GM21515 (cell line): ENCODE measurements around the gene ARHGAP22.

Source experiments
- ATAC-seq: cut with Tn5 transposase; IDR thresholded peaks from one replicate; pipeline ENCODE4 v1.9.1; 2021; ENCODE audit not compliant: unreplicated experiment

ARHGAP22 gene

DNA sequence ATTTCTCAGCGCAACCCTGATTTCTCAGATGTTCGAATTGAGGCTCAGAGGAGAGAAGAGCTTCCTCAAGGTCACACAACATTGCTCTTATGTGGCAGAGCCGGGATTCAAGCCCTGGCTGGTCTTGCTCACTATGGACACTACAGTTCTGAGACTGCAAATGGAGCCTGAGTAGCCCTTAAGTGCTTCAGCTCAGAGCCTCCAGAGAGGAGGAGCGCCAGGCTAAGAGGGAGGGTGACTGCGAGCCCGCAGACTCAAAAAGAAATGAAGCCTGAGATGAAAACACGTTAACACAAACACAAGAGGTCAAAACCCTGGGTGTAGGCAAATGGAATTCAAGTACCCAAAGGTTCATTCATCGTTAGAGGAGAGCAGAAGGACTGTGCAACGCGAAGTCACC is 13.9 kb downstream of the ARHGAP22 start:
- ATAC-seq, result no peak

DNA sequence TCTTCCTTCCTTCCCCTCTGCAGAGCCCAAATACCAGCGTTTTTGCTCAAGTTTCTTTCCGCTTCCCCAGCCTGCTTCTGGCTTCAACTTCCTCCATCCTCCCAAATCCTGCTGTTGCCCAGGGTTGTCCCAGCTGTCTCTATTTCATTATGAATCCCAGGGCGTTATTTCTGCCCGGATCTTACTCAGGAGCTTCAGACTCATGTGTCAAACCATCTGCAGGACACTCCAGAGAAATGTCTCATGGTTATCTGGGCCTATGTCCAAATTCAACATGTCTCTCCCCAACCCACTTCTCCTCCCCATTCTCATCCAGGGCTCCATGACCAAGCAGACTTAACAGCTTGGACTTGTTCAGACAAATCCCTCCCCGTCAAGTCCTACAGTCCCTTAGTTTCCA is 15.6 kb downstream of the ARHGAP22 start:
- ATAC-seq, result no peak

DNA sequence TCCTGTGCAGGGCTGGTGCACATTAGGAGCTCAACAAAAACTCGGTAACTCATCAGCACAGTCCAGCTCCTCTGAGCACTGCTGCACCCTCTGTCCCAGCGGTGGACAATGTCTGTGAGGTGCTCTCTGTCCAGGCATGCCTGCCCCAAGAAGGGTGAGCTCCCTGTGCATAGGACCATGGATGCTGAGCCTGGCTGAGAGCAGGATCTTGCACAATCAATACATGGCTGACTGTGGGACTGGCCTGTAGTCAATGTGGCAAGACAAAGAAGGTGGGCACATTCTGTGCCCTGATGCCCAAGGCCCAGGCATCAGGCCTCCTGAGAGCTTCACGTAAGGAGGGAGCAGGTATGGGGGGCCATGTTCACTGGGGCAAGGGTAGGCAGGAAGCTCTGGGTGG is 17.1 kb downstream of the ARHGAP22 start:
- ATAC-seq, result no peak

DNA sequence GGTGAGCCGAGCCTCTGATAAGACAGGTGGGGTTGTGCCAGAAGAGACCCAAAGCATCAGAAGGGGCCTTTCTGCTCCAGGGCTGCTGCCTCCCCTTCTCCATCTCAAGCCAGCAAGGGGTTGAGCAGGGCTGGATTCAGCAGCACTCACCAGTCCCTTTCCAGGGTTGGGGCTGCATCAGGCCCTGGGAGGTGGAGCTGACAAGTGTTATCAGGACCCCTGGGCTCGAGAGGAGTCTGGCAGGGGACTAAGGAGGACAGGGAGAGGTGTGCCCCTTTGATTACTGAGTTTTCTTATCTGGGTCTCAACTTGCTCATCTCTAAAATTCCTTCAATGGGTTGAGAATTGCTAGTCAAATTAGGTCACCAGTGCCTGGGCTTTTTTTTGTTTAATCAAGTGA is 17.8 kb downstream of the ARHGAP22 start:
- ATAC-seq, result no peak

DNA sequence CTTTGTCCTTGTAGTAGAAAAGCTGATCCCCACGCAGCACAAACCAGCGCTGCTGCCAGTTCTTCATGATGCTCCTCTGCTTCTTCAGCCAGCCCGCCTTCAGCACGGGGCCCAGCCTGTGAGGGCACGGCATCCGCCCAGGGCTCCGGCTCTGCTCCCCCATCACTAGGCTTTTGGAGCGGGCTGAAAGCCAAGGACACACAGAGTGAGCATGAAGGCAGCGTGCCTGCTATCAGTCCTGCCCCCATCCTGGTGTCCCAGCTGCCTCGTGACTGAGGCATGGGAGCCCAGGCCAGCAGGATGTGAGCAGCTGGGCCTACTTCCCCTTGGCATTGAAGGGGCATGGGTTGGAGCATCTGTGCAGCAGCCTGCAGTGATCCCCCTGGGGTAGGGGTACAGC is 21.9 kb downstream of the ARHGAP22 start:
- ATAC-seq, result no peak

DNA sequence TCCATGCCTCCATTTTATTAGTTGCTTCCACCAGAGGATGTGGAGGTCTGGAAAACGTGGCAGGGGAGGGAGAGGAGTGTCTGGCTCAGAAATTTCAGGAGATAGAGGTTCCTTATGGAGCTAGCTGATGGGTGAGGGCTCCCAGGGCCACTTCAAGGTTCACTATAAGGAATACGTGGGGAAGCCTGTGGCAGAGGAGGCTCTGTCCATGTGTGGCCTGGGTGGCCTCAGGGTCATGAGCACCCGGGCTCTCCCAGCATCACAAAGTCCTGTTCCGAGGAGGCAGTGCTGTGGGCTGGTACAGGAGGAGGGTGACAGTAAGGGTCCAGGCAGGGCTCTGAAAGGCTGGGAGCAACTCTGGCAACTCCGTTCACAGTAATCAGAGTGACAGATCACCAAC is 24.6 kb downstream of the ARHGAP22 start:
- no peak for ATAC-seq

DNA sequence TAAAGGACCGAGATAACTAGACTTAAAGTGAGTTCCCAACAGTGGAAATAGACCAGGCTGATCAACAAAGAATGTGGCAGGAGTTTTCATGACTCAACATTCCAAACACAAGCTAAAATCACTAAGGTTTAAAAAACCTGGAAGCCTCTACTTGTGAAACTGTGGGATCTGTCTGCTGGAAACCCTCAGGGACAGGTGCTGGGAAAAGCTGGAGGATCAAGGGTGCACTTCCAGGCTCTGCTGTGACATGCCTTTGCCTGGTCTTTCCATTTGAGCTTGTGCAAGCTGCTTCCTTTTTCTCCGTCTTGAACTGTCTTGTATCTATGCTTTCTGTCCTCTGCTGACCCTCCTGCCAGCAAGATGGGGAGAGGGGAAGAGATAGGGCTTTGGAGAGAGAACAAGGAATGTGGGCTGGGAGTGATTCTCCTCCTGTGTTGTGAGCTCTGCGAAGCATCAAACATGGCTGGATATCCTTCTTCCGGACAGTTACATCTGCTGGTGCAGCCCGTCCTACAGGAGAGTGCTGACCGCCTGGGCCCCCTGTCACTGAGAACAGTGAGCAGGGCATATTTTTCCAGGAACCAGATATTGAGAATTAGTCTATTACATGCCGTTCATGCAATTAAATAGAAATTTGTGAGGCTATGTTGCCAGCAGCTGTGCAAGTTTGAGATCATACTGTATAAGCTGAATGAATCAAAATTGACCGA is 25.5 kb downstream of the ARHGAP22 start:
- ATAC-seq, result no peak

DNA sequence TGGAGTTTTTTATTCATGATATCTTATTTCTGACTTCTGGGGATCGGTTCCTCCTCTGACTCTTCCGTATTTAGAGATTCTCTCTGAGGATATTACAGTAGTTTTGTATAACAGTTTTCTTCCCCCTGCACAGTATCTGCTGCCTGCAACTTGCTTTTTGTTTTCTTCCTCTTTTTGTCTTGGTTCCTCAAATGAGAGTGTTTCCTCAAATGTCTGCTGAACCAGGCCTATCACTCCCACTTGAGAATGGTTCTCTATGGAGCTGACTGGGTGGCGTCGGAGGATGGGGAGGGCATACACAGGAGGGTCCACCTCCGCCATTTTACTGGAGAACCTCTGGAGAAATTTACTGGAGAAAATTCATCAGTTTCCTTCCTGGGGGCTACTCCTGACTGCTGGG is 27.7 kb downstream of the ARHGAP22 start:
- peak; percentile 53 for ATAC-seq

DNA sequence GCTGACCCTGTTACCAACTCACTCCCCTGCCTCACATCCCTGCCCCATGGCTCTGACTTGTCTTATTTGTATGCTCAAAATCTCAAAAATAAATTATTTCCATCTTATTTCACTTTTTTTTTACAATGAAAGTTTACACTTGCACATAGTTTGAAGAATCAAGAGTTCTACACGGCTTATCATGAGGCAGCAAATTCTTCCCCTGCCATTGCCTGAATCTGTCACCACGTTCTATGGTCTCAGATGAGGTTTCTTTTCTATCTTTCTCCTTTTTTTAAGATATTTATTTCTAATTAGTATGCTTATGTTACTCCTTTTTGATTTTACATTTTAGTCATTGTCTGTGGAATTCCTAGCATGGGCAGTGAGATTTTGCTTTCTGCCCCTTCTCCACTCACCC is 28.4 kb downstream of the ARHGAP22 start:
- no peak for ATAC-seq

DNA sequence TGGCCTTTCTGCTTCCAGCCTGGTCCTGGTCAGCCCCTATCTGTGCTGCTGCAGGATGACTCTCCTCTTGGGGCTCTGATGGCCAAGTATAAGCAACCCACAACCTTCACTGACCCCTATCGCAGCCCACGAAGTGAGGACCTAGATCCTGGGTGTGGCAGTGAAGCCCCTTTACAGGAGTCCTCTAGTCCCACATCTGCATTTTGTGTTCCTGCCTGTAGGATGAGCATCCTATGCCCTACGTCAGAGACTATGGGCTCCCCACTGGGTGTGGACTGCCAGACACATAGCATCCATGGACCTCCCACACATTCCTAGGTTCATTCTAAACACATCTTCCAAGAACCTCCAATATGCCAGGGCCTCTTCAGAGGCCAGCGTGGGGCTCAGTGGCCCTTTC is 29.0 kb downstream of the ARHGAP22 start:
- no peak for ATAC-seq

DNA sequence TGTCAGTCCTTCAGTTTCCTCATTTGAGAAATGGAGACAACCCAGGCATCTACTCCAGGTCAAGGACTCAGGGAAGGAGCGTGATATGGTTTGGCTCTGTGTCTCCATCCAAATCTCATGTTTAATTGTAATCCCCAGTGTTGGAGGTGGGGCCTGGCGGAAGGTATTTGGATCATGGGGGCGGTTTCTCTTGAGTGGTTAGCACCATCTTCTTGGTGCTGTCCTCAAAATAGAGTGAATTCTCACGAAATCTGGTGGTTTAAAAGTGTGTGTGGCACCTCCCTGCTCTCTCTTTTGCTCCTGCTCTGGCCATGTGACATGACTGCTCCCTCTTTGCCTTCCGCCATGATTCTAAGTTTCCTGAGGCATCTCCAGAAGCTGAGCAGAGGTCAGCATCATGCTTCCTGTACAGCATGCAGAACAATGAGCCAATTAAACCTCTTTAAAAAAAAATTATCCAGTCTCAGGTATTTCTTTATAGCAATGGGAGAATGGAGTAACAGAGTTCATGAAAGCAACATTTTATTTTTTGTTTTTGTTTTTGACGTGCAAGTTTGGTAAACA is 30.0 kb downstream of the ARHGAP22 start:
- no peak for ATAC-seq

DNA sequence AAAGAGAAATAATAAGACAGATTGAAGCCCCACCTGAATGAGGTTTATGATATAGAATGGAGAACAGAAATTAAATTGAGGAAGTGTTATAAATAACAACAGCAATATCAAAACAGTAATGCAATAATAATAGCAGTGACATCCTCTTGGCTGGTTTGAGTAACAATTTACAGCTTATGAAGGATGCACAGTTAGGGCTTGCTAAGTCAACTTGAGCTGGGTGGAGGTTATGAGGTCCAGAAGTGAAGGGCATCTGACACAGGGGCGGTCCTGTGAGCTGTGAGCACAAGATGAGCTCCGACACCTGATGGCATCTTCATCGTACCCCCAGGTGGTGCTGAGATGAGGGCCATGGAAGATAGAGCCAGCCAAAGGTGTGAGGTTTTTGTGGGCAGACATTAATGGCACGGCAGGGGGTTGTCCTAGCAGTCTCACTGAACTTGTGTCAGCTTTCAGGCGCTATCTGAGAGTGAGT is 30.5 kb downstream of the ARHGAP22 start:
- no peak for ATAC-seq

DNA sequence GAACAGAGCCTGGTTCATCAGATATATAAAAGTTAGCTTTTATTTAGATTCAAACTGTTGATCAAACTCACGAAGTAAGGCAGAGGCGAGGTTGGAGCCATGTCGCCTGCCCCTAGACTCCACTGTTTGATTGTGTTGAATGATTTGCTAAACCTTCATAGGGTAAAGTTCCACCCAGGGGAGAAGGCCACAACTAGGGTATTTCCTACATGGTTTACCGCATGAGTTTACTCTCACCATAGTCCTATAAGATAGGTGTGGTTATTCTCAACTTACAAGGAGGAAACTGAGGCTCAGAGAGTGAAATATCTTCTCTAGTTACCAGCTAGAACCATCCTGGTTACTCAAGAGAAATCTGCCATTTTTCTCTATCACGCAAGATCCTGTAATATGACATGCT is 31.8 kb downstream of the ARHGAP22 start:
- ATAC-seq, result no peak

DNA sequence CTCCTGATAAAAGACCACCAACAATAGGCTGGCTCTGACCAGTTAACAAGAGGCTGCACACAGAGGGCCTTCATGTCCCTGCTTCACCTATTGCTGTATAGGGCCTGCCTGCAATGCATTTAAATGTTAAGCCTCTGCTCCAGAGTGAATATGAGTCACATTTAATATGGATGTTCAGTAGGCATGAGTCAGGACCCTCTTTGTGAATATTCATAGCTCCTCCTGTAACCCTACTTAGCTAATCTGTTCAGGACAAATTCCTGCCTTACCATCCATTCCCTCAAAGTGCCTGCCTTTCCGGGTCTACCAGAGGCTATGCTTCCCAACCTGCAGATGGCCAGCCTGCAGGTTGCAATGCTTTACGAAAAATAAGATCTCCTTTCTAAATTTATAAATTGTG is 32.5 kb downstream of the ARHGAP22 start:
- no peak for ATAC-seq

DNA sequence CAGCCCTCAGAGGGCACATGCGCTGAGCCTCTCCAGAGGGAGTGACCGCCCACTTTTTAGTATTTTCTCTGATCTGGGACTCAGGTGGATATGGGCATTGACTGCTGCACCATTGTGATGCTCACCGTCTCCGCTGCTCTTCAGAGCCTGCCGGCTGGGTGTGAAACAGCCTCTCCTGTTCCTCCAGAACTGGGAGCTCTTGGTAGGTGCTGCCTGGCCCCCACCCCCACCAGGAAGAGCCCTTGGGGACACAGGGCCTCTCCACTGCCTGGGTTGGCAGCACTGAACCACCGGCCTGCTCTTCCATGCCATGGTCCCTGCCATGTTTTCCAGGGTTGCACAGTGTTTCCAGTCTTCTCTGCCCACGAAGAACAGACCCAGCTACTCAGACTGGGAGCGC is 36.3 kb downstream of the ARHGAP22 start:
- ATAC-seq, result no peak

DNA sequence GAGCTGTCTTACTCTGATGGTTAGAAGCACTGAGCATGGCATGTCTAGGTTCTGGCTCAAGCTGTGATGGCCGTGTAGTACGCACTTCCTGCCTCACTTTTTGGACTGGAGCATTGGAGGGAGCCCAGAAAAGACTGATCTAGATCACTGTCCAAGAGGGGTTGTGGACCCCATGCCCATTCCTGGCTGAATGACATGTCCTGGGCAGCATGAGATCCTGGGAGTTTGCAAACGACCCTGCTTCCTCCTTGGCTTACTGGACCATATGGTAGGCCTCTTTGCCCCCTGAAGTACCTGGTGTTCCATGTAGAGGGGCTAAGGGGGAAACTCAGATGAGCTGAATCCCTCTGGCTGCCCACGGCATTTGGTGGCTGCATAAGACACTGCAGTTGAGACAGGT is 36.7 kb downstream of the ARHGAP22 start:
- no peak for ATAC-seq

DNA sequence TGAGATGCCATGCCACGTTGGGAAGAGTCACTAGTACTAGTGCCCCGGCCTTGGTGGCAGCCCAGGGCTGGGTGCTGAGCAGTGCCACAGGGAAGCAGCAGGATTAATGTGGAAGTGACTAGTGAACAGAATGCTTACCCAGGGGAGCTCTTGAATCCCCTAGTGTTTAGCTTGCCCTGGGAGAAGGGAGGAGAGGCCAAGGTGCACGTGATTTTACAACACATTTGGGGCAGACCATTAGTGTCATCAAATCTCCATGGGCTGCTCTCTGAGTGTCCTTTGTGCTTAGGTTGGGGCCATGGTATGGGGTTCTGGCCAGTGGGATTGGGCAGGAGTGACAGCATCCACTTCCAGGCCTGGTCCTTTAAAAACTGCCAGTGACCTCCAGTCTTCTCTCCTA is 37.5 kb downstream of the ARHGAP22 start:
- ATAC-seq, result no peak

DNA sequence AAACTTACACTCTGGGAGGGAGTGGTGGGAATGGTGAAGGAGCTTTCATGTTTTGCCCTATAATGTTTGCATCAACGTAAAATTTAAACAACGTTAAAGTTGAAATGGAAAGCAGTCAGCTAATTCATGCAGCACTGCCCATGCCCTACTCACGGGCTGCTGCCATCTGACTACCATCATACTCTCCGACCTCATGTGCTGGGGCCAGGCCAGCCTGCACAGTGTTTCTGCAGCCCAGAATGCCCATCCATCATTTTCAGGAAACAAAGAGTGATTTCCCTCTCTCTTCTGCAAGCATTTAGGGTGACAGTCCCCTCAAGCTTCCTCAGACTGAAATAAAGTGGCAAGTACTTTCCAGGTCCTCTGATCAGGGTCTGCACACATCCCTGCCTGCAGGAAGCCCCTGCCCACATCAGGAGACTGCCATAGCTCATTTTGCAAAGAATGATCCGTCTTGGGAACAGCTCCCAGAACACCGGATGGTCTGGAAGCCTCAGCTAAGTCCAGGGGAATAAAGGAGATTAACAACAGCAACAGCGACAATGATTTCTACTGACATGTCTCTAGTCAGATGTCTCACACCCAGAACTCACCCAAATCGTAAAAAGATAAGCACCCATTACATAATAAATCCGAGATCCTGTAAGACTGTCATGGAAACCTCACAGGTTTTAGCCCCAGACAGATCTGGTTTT is 40.3 kb downstream of the ARHGAP22 start:
- no peak for ATAC-seq

DNA sequence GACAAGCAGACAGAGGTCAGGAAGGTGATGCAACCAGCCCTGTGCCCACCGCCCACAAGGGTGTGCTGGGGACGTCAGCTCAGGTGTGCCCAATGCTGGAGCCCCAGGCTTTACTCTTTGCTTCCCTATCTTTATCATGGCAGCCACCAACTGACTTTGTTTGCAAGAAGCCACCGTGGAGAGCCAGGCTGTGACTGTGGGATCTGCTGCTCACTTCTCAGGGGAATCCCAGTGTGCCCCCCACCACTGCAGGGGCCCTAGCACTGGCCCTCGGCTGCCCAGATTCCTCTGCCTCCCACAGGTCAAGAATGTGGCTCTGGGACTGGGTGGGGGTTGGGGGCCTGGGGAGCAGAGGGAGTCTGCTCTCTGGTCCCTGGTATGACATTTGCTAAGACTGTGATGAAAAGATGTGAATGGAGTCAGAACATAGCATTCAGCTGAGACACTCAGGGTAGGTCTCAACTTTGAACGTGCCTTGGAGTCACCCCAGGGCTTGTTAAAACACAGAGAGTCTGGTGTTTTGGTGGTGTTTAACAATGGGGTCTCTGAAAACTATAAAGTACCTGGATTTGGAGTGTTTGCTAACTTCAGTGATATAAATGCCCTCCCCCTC is 47.3 kb downstream of the ARHGAP22 start:
- ATAC-seq, result no peak

DNA sequence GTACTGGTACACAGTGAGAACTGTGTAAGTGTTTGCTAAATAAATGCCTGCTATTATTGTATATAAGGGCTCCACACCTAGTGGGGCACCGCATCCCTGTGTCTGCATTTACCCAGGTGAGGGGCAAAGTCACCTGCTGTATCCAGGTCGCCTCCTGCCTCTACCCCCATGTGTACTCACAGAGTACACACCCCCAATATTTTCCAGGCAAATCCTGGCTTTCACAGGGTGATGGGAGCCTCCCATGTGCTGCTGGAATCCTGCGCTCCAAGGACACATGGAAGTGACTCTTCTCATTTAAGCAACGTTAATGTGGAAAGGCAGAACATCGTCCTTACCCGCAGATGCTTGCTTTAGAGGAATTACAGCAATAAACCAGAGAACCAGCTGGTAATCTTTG is 48.2 kb downstream of the ARHGAP22 start:
- no peak for ATAC-seq

DNA sequence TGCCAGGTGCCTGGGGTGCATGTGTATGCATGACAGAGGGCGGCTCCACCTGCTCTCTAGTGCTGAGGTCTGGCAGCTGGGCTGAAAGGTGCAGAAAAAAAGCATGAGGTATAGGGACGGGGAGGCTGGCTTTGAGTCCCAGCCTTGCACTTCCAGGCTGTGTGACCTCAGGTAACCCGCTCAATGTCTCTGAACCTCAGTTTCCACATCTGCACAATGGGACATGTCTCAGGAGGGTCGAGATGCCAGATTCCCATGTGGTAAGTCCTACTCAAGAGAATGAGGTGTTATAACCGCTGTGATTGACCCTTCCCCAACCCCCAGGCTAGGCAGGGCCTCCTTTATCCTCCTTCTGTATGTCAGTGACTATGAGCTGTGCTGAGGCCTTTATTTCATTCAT is 48.8 kb downstream of the ARHGAP22 start:
- no peak for ATAC-seq
